Gastroesophageal sphincter (tissue), 2 donors: ENCODE results near the gene HUWE1.

Experiments
- EP300 ChIP-seq: sonication (generic); formaldehyde crosslinking; IDR thresholded peaks from one replicate; pipeline ENCODE4 v1.6.1; 2017; ENCODE audit warnings: antibody characterized with exemption, mild to moderate bottlenecking
- POLR2A ChIP-seq, 2 donors: fragments of 450-650 bp; IDR thresholded peaks; one replicate each; pipeline ENCODE4 v1.6.1; 2017; ENCODE audit warnings: antibody characterized with exemption in 2 of 2, mild to moderate bottlenecking in 2 of 2, moderate library complexity in 1 of 2

GRCh38 chrX:53728506-53728905, 42.0 kb upstream of the HUWE1 start:
- no peak for TF ChIP-seq EP300
- no peak for TF ChIP-seq POLR2A (IDR thresholded peaks at IDR 0.05)
